GM06990 (cell line): ENCODE results near the gene ADGRL3.
"Not testable (repeated sequence)": the region's sequence is repeated elsewhere in the genome, so short reads cannot be mapped to it uniquely, and the experiment has no call there.

Experiments
- DNase-seq: peaks from one replicate; pipeline ENCODE4 v3.0.0-alpha.2; 2011; ENCODE audit not compliant: insufficient read length; ENCODE audit errors: extremely low read depth
- H3K27me3 ChIP-seq: replicated peaks from 2 replicates; pipeline ENCODE4 v1.6.0; 2011; ENCODE audit warnings: low read length; ENCODE audit not compliant: control insufficient read depth, insufficient read depth
- H3K36me3 ChIP-seq: 2 replicates; pipeline ENCODE4 v1.5.1; 2011; ENCODE audit warnings: low read length; ENCODE audit not compliant: control insufficient read depth, insufficient read depth
- H3K4me3 ChIP-seq: replicated peaks from 2 replicates; pipeline ENCODE4 v1.5.1; 2011; ENCODE audit warnings: low read depth, mild to moderate bottlenecking, control low read depth, low read length
- TF ChIP-seq, protein P1 (sequence below): IDR thresholded peaks from 2 replicates; pipeline ENCODE4 v1.5.1; 2011; ENCODE audit warnings: low read length, control low read depth, mild to moderate bottlenecking, inconsistent platforms; ENCODE audit not compliant: insufficient read depth, poor library complexity, severe bottlenecking

The ADGRL3 gene

DNA sequence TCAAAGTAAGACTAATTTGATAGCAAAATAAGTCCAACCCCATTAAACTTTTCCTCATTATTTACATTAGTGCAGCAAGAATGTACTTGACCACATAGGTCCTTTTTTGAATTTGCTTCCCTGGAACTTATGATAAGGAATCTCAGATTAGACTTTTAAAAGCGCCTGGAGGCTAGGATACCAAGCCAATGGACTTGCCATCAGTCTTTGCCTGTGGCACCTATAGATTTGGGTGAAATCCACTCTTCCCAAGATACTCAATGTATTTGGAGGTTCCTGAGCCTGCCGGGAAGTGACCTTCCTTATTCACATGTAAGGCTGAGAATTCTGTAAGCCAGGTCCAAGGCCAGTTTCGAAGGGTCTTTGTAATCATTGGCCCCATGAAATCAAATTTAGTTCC is 553.6 kb downstream of the ADGRL3 start:
- Histone ChIP-seq H3K4me3 (no peak overlapping the region), H3K27me3 (no peaks in the 10 kb centered on the region), H3K36me3 (no peaks in the 10 kb centered on the region)
- no peak for DNase-seq
- TF ChIP-seq, protein P1, sequence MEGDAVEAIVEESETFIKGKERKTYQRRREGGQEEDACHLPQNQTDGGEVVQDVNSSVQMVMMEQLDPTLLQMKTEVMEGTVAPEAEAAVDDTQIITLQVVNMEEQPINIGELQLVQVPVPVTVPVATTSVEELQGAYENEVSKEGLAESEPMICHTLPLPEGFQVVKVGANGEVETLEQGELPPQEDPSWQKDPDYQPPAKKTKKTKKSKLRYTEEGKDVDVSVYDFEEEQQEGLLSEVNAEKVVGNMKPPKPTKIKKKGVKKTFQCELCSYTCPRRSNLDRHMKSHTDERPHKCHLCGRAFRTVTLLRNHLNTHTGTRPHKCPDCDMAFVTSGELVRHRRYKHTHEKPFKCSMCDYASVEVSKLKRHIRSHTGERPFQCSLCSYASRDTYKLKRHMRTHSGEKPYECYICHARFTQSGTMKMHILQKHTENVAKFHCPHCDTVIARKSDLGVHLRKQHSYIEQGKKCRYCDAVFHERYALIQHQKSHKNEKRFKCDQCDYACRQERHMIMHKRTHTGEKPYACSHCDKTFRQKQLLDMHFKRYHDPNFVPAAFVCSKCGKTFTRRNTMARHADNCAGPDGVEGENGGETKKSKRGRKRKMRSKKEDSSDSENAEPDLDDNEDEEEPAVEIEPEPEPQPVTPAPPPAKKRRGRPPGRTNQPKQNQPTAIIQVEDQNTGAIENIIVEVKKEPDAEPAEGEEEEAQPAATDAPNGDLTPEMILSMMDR = no peak

DNA sequence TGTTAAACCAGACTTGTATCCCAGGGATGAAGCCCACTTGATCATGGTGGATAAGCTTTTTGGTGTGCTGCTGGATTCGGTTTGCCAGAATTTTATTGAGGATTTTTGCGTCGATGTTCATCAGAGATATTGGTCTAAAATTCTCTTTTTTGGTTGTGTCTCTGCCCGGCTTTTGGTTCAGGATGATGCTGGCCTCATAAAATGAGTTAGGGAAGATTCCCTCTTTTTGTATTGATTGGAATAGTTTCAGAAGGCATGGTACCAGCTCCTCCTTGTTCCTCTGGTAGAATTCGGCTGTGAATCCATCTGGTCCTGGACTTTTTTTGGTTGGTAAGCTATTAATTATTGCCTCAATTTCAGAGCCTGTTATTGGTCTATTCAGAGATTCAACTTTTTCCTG is 556.8 kb downstream of the ADGRL3 start:
- not testable (repeated sequence) for H3K27me3 ChIP-seq, DNase-seq, H3K4me3 ChIP-seq, H3K36me3 ChIP-seq

DNA sequence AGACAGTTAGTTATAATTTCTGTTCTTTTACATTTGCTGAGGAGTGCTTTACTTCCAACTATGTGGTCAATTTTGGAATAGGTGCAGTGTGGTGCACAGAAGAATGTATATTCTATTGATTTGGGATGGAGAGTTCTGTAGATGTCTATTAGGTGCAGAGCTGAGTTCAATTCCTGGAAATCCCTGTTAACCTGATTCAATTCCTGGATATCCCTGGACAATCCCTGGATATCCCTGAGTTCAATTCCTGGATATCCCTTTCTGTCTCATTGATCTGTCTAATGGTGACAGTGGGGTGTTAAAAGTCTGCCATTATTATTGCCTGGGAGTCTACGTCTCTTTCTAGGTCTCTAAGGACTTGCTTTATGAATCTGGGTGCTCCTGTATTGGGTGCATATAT is 557.9 kb downstream of the ADGRL3 start:
- not testable (repeated sequence) for DNase-seq, H3K36me3 ChIP-seq, H3K4me3 ChIP-seq, H3K27me3 ChIP-seq

DNA sequence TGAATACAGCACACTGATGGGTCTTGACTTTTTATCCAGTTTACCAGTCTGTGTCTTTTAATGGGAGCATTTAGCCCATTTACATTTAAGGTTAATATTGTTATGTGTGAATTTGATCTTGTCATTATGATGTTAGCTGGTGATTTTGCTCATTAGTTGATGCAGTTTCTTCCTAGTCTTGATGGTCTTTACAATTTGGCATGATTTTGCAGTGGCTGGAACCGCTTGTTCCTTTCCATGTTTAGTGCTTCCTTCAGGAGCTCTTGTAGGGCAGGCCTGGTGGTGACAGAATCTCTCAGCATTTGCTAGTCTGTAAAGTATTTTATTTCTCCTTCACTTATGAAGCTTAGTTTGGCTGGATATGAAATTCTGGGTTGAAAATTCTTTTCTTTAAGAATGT is 558.5 kb downstream of the ADGRL3 start:
- DNase-seq, H3K36me3 ChIP-seq, H3K27me3 ChIP-seq: not testable (repeated sequence)

DNA sequence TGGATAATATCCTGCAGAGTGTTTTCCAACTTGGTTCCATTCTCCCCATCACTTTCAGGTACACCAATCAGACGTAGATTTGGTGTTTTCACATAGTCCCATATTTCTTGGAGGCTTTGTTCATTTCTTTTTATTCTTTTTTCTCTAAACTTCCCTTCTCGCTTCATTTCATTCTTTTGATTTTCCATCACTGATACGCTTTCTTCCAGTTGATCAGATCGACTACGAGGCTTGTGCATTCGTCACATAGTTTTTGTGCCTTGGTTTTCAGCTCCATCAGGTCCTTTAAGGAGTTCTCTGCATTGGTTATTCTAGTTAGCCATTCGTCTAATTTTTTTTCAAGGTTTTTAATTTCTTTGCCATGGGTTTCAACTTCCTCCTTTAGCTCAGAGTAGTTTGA is 559.1 kb downstream of the ADGRL3 start:
- not testable (repeated sequence) for H3K27me3 ChIP-seq, DNase-seq, H3K36me3 ChIP-seq, H3K4me3 ChIP-seq

More for the DNA sequence above, 558.5 kb downstream of the ADGRL3 start:
- not testable (repeated sequence) for H3K4me3 ChIP-seq

DNA sequence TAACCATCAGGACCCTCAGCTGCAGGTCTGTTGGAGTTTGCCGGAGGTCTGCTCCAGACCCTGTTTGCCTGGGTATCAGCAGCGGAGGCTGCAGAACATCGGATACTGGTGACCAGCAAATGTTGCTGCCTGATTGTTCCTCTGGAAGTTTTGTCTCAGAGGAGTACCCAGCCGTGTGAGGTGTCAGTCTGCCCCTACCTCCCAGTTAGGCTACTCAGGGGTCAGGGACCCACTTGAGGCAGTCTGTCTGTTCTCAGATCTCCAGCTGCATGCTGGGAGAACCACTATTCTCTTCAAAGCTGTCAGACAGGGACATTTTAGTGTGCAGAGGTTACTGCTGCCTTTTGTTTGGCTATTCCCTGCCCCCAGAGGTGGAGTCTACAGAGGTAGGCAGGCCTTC is 559.8 kb downstream of the ADGRL3 start:
- not testable (repeated sequence) for H3K27me3 ChIP-seq, H3K36me3 ChIP-seq, DNase-seq, H3K4me3 ChIP-seq

DNA sequence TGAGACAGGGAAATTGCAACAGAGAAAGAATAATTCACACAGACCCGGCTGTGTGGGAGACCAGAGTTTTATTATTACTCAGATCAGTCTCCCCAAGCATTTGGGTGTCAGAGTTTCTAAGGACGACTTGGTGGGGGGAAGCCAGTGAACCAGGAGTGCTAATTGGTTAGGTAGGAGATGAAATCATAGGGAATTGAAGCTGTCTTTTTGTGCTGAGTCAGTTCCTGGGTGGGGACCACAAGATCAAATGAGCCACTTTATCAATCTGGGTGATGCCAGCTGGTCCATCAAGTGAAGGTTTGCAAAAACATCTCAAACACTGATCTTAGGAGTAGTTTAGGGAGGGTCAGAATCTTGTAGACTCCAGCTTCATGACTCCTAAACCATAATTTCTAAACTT is 560.7 kb downstream of the ADGRL3 start:
- Histone ChIP-seq H3K4me3 (no peak overlapping the region), H3K27me3 (no peaks in the 10 kb centered on the region), H3K36me3 (no peaks in the 10 kb centered on the region)
- TF ChIP-seq, protein P1 = no peak
- no peak for DNase-seq

DNA sequence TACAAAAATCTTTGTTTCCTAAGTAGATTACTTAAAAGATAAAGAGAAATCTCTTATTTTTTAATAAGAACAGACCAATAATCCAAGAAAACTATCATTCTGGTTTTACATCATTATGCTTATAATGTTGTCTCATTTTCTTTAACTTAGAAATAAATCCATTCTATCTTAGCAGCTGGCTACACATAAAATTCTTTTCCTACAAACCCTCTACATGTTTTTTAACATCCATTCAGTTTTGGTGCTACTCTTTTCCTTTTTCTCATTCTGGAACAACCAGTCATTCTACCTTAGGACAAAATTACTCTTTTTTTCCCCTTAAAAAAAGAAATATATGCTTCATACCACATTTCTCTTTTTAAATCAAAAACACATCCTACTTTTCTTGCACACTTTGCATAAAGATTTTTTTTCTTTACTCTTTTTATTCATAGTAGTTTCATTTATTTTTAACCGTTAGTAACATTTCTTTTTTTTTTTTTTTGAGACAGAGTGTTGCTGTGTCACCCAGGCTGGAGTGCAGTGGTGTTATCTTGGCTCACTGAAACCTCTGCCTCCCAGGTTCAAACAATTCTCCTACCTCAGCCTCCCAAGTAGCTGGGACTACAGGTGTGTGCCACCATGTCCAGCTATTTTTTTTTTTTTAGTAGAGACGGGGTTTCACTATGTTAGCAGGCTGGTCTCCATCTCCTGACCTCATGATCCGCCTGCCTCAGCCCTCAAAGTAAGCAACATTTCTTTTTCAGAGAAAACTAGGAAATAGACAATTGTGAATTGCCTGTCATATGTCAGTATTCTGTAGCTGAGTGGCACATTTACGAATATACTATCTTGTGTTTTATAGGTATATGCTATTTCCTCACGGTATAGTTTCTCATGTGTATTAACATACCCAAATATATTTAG is 562.8 kb downstream of the ADGRL3 start:
- no peak for DNase-seq
- Histone ChIP-seq H3K36me3 (no peaks in the 10 kb centered on the region), H3K4me3 (no peak overlapping the region), H3K27me3 (no peaks in the 10 kb centered on the region)
- TF ChIP-seq, protein P1 = no peak
